ENCODE data around the gene PCSK7.
"Not testable (repeated sequence)": the region's sequence is repeated elsewhere in the genome, so short reads cannot be mapped to it uniquely, and the experiment has no call there.

Gene PCSK7

GRCh38 chr11:117231842-117232091, at the start of gene PCSK7:
Gene PCSK7 (minus strand): TSS chr11:117232073. CDS start chr11:117229844, 2,229 bp downstream.
- CTCF ChIA-PET: interaction anchor here (0.7 to 1.7 kb wide), 3 partner anchors 36 to 560 kb away, joined by 3 to 6 read pairs (median 4); partner anchors contain the start of gene SIDT2
- DNase-seq (ENCODE audit: extremely low spot score): no peak
- TF ChIP-seq BHLHE40 (IDR thresholded peaks at IDR 0.05; ENCODE audit: borderline replicate concordance): no peak
- TF ChIP-seq ARNT (IDR thresholded peaks at IDR 0.05): no peak
- no peak for TF ChIP-seq L3MBTL2 (conservative IDR thresholded peaks at IDR 0.05)
- no peak for TF ChIP-seq LEF1 (IDR thresholded peaks at IDR 0.05; ENCODE audit: borderline replicate concordance)
- TF ChIP-seq FOXK2 (IDR thresholded peaks at IDR 0.05): no peak
- TF ChIP-seq, protein P1, sequence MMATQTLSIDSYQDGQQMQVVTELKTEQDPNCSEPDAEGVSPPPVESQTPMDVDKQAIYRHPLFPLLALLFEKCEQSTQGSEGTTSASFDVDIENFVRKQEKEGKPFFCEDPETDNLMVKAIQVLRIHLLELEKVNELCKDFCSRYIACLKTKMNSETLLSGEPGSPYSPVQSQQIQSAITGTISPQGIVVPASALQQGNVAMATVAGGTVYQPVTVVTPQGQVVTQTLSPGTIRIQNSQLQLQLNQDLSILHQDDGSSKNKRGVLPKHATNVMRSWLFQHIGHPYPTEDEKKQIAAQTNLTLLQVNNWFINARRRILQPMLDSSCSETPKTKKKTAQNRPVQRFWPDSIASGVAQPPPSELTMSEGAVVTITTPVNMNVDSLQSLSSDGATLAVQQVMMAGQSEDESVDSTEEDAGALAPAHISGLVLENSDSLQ (IDR thresholded peaks at IDR 0.05): no peak
- no peak for TF ChIP-seq NFRKB (IDR thresholded peaks at IDR 0.05)
- no peak for TF ChIP-seq ELF4 (IDR thresholded peaks at IDR 0.05)
- no peak for TF ChIP-seq TARDBP (IDR thresholded peaks at IDR 0.05)
- no peak for TF ChIP-seq SP1 (IDR thresholded peaks at IDR 0.05)
- TF ChIP-seq FOXM1 (IDR thresholded peaks at IDR 0.05; ENCODE audit: borderline replicate concordance): no peak
- TF ChIP-seq FOXA1 (IDR thresholded peaks at IDR 0.05): no peak
- TF ChIP-seq SUZ12 (IDR thresholded peaks at IDR 0.05): no peak
- POLR2A ChIA-PET: interaction anchor here (0.8 to 2.9 kb wide), 8 partner anchors 10 to 97 kb away, joined by 3 to 15 read pairs (median 6); partner anchors contain the start of genes CEP164, PAFAH1B2 and SIDT2

GRCh38 chr11:117281159-117281558, 49.3 kb upstream of the PCSK7 start:
- ChIA-PET POLR2A (no interaction called here), CTCF (no interaction called here)
- no peak for TF ChIP-seq FOXK2 (IDR thresholded peaks at IDR 0.05)
- TF ChIP-seq ARNT (IDR thresholded peaks at IDR 0.05): no peak
- no peak for TF ChIP-seq SUZ12 (IDR thresholded peaks at IDR 0.05)
- TF ChIP-seq LEF1 (IDR thresholded peaks at IDR 0.05; ENCODE audit: borderline replicate concordance): no peak
- TF ChIP-seq BHLHE40 (IDR thresholded peaks at IDR 0.05; ENCODE audit: borderline replicate concordance): no peak
- no peak for TF ChIP-seq ELF4 (IDR thresholded peaks at IDR 0.05)
- TF ChIP-seq, protein P1 (IDR thresholded peaks at IDR 0.05): no peak
- TF ChIP-seq ZNF384 (IDR thresholded peaks at IDR 0.05): no peak
- no peak for TF ChIP-seq NFRKB (IDR thresholded peaks at IDR 0.05)
- no peak for TF ChIP-seq TARDBP (IDR thresholded peaks at IDR 0.05)
- TF ChIP-seq FOXA1 (IDR thresholded peaks at IDR 0.05): no peak
- DNase-seq (ENCODE audit: extremely low spot score): no peak

DNA sequence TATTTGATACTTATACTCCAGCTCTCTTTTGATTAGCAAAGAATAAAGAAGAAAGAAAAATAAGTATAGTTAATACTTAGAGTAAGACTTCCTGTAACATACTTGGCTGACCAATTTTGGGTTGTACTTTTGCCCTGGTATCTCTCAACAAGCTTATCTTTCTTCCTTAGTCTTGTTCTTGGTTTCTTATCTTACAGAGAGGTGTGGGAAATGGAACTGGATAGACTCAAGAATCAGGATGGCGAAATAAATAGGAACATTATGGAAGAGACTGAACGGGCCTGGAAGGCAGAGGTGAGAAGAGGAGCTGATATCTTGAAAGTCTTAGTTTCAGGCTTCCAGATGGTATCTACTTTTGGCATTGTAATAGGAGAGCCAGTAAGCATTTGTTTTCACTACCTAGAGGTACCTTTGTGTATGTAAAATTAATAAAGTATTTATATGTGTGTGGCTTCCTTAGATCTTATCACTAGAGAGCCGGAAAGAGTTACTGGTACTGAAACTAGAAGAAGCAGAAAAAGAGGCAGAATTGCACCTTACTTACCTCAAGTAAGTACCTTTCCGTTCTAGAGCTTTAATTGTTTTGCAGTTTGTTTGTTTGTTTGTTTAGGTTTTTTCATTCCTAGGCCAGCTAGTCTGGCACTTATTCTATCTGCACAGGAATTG, 48.0 kb upstream of the PCSK7 start:
- TF ChIP-seq BHLHE40 (IDR thresholded peaks at IDR 0.05; ENCODE audit: borderline replicate concordance): no peak
- no peak for TF ChIP-seq FOXM1 (IDR thresholded peaks at IDR 0.05; ENCODE audit: borderline replicate concordance)
- no peak for TF ChIP-seq ARNT (IDR thresholded peaks at IDR 0.05)
- no peak for DNase-seq (ENCODE audit: extremely low spot score)
- ChIA-PET POLR2A (no interaction called here), CTCF (interaction anchor here (0.5 kb wide), 1 partner anchor 781 kb away, joined by 3 read pairs; no protein-coding TSS in a partner anchor)

GRCh38 chr11:117278347-117278746, 46.5 kb upstream of the PCSK7 start:
- ChIA-PET CTCF (interaction anchor here (0.6 kb wide), 1 partner anchor 536 kb away, joined by 4 read pairs; no protein-coding TSS in a partner anchor), POLR2A (no interaction called here)
- DNase-seq (ENCODE audit: extremely low spot score): no peak
- TF ChIP-seq BHLHE40 (IDR thresholded peaks at IDR 0.05; ENCODE audit: borderline replicate concordance) (no peak), NFRKB (IDR thresholded peaks at IDR 0.05) (no peak), CTBP1 (IDR thresholded peaks at IDR 0.05; ENCODE audit: borderline replicate concordance) (no peak)

DNA sequence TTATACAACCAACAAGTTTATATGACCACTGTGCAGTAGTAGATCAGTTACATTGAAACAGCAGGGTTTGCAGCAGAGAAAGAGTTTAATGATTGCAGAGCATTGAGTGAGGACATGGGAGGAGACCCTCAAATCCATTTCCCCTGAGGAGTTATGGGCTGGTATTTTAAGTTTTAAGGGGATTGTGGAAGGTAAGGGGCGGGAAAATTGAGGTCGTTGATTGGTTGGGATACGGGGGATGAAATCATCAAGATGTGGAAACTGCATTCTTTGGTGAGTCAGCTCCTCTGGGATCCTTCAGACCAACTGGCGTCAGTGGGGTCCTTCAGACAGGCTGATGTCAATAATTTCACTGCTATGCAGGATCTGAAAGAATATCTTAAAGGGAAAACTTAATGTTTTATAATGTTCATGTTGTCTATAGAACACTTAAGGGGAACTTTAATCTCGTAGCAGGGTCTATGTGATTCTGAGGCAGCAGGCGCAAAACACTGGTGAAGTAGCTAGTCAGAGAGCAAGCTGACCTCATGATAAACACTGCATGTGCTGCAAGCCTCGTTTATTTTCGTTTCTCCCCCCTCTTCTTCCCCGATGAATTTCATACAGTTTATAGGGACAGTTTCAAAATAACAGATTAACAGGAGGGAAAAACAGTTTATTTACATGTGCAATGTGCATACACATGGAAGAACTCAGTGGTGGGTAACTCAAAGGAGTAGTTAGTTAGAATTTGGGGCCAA, 41.8 kb upstream of the PCSK7 start:
- CTCF ChIA-PET: no interaction called here
- TF ChIP-seq L3MBTL2 (conservative IDR thresholded peaks at IDR 0.05): peak; percentile 57; the same call in 1 of the 2 replicates
- TF ChIP-seq NFRKB (IDR thresholded peaks at IDR 0.05): no peak
- DNase-seq (ENCODE audit: extremely low spot score): no peak
- POLR2A ChIA-PET: interaction anchor here (0.6 kb wide), 1 partner anchor 44 kb away, joined by 3 read pairs; no protein-coding TSS in a partner anchor

- DNase-seq (ENCODE audit: extremely low spot score); POLR2A ChIA-PET; CTCF ChIA-PET: not testable (repeated sequence)
Measured at GRCh38 chr11:117272175-117272574, 40.3 kb upstream of the PCSK7 start.

- ChIA-PET CTCF (interaction anchor here (0.8 kb wide), 1 partner anchor 32 kb away, joined by 4 read pairs; no protein-coding TSS in a partner anchor), POLR2A (no interaction called here)
- no peak for TF ChIP-seq FOXK2 (IDR thresholded peaks at IDR 0.05)
- no peak for TF ChIP-seq BHLHE40 (IDR thresholded peaks at IDR 0.05; ENCODE audit: borderline replicate concordance)
- no peak for TF ChIP-seq HDGF (IDR thresholded peaks at IDR 0.05; ENCODE audit: borderline replicate concordance)
- no peak for TF ChIP-seq L3MBTL2 (conservative IDR thresholded peaks at IDR 0.05)
- no peak for TF ChIP-seq ARNT (IDR thresholded peaks at IDR 0.05)
- no peak for TF ChIP-seq NFRKB (IDR thresholded peaks at IDR 0.05)
- TF ChIP-seq ELF4 (IDR thresholded peaks at IDR 0.05): no peak
- TF ChIP-seq SUZ12 (IDR thresholded peaks at IDR 0.05): no peak
- TF ChIP-seq CTBP1 (IDR thresholded peaks at IDR 0.05; ENCODE audit: borderline replicate concordance): no peak
- no peak for TF ChIP-seq FOXA1 (IDR thresholded peaks at IDR 0.05)
- TF ChIP-seq LEF1 (IDR thresholded peaks at IDR 0.05; ENCODE audit: borderline replicate concordance): no peak
- TF ChIP-seq, protein P1 (IDR thresholded peaks at IDR 0.05): no peak
- TF ChIP-seq ZNF384 (IDR thresholded peaks at IDR 0.05): no peak
- no peak for TF ChIP-seq SP1 (IDR thresholded peaks at IDR 0.05)
- TF ChIP-seq TARDBP (IDR thresholded peaks at IDR 0.05): no peak
- DNase-seq (ENCODE audit: extremely low spot score): no peak
Measured at GRCh38 chr11:117271208-117271607, 39.3 kb upstream of the PCSK7 start.
